Upper lobe of left lung (tissue), 4 donors: Measurements from ENCODE around the gene DLL3.

Source experiments
- POLR2AphosphoS5 ChIP-seq, 2 donors: sonication (generic); formaldehyde crosslinking; IDR thresholded peaks; one replicate each; pipeline ENCODE4 v1.5.1; 2017; ENCODE audit warnings: antibody characterized with exemption in 2 of 2
- TF ChIP-seq, protein P1 (sequence below), 6 experiments: fragments of 450-650 bp in 4 of 6; fragments of 200-600 bp in 2 of 6; sonication (generic) in 2 of 6; IDR thresholded peaks; one replicate each; pipeline ENCODE4 v1.5.1; 2016 to 2019; ENCODE audit warnings: antibody characterized with exemption in 6 of 6

DNA sequence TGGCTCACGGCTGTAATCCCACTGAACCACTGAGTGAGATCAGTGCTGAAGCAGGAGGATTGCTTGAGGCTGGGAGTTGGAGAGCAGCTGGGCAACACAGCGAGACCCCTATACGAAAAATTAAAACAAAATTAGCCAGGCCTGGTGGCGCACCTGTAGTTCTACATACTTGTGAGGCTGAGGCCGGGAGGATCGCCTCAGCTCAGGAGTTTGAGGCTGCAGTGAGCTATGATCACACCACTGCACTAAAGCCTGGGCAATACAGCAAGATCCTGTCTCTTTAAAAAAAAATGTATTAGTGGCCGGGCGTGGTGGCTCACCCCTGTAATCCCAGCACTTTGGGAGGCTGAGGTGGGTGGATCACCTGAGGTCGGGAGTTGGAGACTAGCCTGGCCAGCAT lies 9.9 kb downstream of the DLL3 start:
- TF ChIP-seq, protein P1, sequence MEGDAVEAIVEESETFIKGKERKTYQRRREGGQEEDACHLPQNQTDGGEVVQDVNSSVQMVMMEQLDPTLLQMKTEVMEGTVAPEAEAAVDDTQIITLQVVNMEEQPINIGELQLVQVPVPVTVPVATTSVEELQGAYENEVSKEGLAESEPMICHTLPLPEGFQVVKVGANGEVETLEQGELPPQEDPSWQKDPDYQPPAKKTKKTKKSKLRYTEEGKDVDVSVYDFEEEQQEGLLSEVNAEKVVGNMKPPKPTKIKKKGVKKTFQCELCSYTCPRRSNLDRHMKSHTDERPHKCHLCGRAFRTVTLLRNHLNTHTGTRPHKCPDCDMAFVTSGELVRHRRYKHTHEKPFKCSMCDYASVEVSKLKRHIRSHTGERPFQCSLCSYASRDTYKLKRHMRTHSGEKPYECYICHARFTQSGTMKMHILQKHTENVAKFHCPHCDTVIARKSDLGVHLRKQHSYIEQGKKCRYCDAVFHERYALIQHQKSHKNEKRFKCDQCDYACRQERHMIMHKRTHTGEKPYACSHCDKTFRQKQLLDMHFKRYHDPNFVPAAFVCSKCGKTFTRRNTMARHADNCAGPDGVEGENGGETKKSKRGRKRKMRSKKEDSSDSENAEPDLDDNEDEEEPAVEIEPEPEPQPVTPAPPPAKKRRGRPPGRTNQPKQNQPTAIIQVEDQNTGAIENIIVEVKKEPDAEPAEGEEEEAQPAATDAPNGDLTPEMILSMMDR (IDR thresholded peaks at IDR 0.05): no peak
- no peak for TF ChIP-seq POLR2AphosphoS5 (IDR thresholded peaks at IDR 0.05)
